CD4-positive, alpha-beta memory T cell (primary cell): ENCODE measurements around the gene MYO6. TPM values are rescaled to one million over a fixed set of nuclear protein-coding genes. Genes with fewer than 3 reads are reported as not detected.

Experiments used
- CTCF ChIA-PET: fragments of 350-600 bp; sonication (Branson Sonifier 250); formaldehyde crosslinking; loops from one replicate; lab custom pipeline; 2021; ENCODE audit warnings: inconsistent platforms; ENCODE audit not compliant: partially characterized antibody; lab: Charles Lee
- POLR2A ChIA-PET: fragments of 350-600 bp; sonication (Branson Sonifier 250); formaldehyde crosslinking; loops from one replicate; lab custom pipeline; 2021; ENCODE audit not compliant: partially characterized antibody; lab: Charles Lee
- DNase-seq, 5 donors: peaks; one replicate each; pipeline versions ENCODE4 v3.0.0 to v3.0.0-alpha.2; 2020 to 2022; ENCODE audit warnings: mixed read lengths in 1 of 5
- H3K27ac ChIP-seq: one replicate; pipeline ENCODE4 v1.7.0; 2013; ENCODE audit warnings: low read depth, low read length
- H3K27me3 ChIP-seq: 2 replicates; pipeline ENCODE4 v1.7.0; 2013; ENCODE audit warnings: mild to moderate bottlenecking, low read length, moderate library complexity; ENCODE audit not compliant: insufficient read depth
- H3K36me3 ChIP-seq: 2 replicates; pipeline ENCODE4 v1.7.0; 2013; ENCODE audit warnings: mild to moderate bottlenecking, low read length, moderate library complexity; ENCODE audit not compliant: insufficient read depth
- H3K4me1 ChIP-seq: 2 replicates; pipeline ENCODE4 v1.7.0; 2013; ENCODE audit warnings: mild to moderate bottlenecking, low read length, moderate library complexity; ENCODE audit not compliant: insufficient read depth
- H3K4me3 ChIP-seq, 2 donors: one replicate each; pipeline ENCODE4 v1.7.0; 2013; ENCODE audit warnings: low read length in 2 of 2, mild to moderate bottlenecking in 1 of 2
- H3K9me3 ChIP-seq, 2 donors: one replicate each; pipeline ENCODE4 v1.7.0; 2013; ENCODE audit warnings: low read length in 2 of 2, control low read depth in 1 of 2; ENCODE audit not compliant: control insufficient read depth in 1 of 2
- H3K27ac Mint-ChIP-seq, 7 donors: one replicate each; pipeline ENCODE4 v1.8.0; 2020 to 2021; ENCODE audit warnings: mixed read lengths in 7 of 7, mild to moderate bottlenecking in 6 of 7, inconsistent platforms in 3 of 7, moderate library complexity in 3 of 7
- H3K27me3 Mint-ChIP-seq, 2 donors: one replicate each; pipeline ENCODE4 v1.8.0; 2020 to 2021; ENCODE audit warnings: mixed read lengths in 2 of 2
- H3K36me3 Mint-ChIP-seq, 2 donors: one replicate each; pipeline ENCODE4 v1.8.0; 2020 to 2021; ENCODE audit warnings: mixed read lengths in 2 of 2, inconsistent platforms in 1 of 2, mild to moderate bottlenecking in 1 of 2
- H3K4me1 Mint-ChIP-seq, 4 donors: one replicate each; pipeline ENCODE4 v1.8.0; 2020 to 2021; ENCODE audit warnings: mixed read lengths in 4 of 4, mild to moderate bottlenecking in 1 of 4
- H3K4me3 Mint-ChIP-seq, 8 donors: one replicate each; pipeline ENCODE4 v1.8.0; 2020 to 2021; ENCODE audit warnings: mixed read lengths in 8 of 8, mild to moderate bottlenecking in 7 of 8, moderate library complexity in 6 of 8, inconsistent platforms in 3 of 8
- H3K9me3 Mint-ChIP-seq, 8 donors: one replicate each; pipeline ENCODE4 v1.8.0; 2020 to 2021; ENCODE audit warnings: mixed read lengths in 8 of 8, mild to moderate bottlenecking in 5 of 8, inconsistent platforms in 3 of 8, moderate library complexity in 1 of 8
- intact Hi-C: fragments of 100-400 bp; cut with micrococcal nuclease; formaldehyde crosslinking; loops from one replicate; pipeline ENCODE4 v1.15.1; 2023
- polyA plus RNA-seq, 2 donors: library from polyadenylated mRNA; unstranded; fragments of 300-500 nt; fragmentation: Illumina TruSeq; gene quantifications; one replicate each; pipeline ENCODE4 v1.2.3, GENCODE V29; 2021
- total RNA-seq, 2 experiments: library from RNA; stranded (reverse); gene quantifications; one replicate each; pipeline ENCODE4 v1.2.3, GENCODE V29; 2021

MYO6 gene
- total and polyA plus RNA-seq, 4 experiments from 2014 or later, result 3.3 to 5.7 (median 4.3) TPM

DNA sequence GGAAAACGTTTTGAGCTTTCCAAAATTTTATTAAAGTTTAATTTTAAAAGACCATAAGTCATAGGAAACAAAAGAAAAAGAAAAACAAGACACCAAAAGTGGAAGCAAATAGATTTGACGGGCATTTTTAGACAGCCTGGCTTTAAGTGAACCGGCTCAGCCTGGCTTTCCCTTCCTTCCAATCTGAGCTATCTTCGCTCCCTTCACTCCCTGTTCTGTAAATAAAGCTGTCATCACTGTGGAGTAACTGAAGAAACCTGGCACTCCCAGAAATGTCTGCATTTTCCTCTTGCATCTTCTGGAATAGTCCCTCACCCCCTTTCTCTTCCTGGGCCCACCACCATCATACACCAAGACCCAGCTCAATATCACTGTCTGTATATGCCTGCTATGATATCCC, 191.5 kb downstream of the MYO6 start:
- H3K4me1 ChIP-seq, result peaks cover under 1% of the 10 kb centered on the region
- Mint-ChIP-seq H3K4me1 (peaks cover 0 to under 1% (median 0%) of the 10 kb centered on the region in 4 donors), H3K27ac (no peak overlapping the region), H3K9me3 (peaks cover 0 to 5% (median 0%) of the 10 kb centered on the region in 8 donors), H3K4me3 (no peak overlapping the region), H3K36me3 (no peaks in the 10 kb centered on the region), H3K27me3 (peaks cover 3 to 4% of the 10 kb centered on the region in 2 donors)
- no peaks in the 10 kb centered on the region for H3K27me3 ChIP-seq
- ChIA-PET CTCF (no interaction called here), POLR2A (no interaction called here)
- no peak for DNase-seq
- intact Hi-C loops, result no loop called here
- H3K36me3 ChIP-seq, result no peaks in the 10 kb centered on the region
- no peaks in the 10 kb centered on the region for H3K9me3 ChIP-seq
- H3K4me3 ChIP-seq, result no peak overlapping the region
- H3K27ac ChIP-seq, result no peak overlapping the region

DNA sequence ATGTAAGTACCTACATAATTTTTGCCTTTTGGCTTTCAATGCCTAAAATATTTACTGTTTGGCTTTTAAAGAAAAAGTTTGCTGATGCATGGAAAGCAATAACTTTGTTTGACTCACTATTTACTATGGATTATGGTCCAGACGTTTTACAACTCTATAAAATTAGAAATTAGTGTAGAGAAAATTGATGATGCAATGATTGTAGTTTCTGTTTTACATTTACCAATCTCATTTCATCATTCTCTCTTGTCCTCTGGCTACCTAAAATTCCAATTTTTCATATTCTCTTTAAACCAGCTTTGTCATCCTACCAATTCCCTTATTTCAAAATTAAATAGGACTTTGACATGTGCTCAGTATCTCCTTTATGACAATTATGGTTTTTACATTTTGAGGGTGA, 192.5 kb downstream of the MYO6 start:
- no peak overlapping the region for H3K27ac Mint-ChIP-seq
- POLR2A ChIA-PET, result no interaction called here
- Histone ChIP-seq H3K4me3 (no peak overlapping the region), H3K9me3 (no peaks in the 10 kb centered on the region), H3K27me3 (no peaks in the 10 kb centered on the region), H3K36me3 (no peaks in the 10 kb centered on the region), H3K4me1 (no peaks in the 10 kb centered on the region), H3K27ac (no peak overlapping the region)
- no peak overlapping the region for H3K4me3 Mint-ChIP-seq
- CTCF ChIA-PET, result no interaction called here
- H3K36me3 Mint-ChIP-seq, result no peaks in the 10 kb centered on the region
- peaks cover 0 to 5% (median 0%) of the 10 kb centered on the region in 8 donors for H3K9me3 Mint-ChIP-seq
- no peaks in the 10 kb centered on the region for H3K4me1 Mint-ChIP-seq
- intact Hi-C loops, result no loop called here
- DNase-seq, result no peak
- H3K27me3 Mint-ChIP-seq, result peaks cover 0 to 3% of the 10 kb centered on the region in 2 donors

- intact Hi-C loops, result no loop called here
- H3K27me3 Mint-ChIP-seq, result peaks cover 0 to 8% of the 10 kb centered on the region in 2 donors
- no peaks in the 10 kb centered on the region for H3K4me1 Mint-ChIP-seq
- CTCF ChIA-PET, result no interaction called here
- no peaks in the 10 kb centered on the region for H3K36me3 Mint-ChIP-seq
- Histone ChIP-seq H3K9me3 (no peaks in the 10 kb centered on the region), H3K36me3 (no peaks in the 10 kb centered on the region), H3K4me3 (no peak overlapping the region), H3K27ac (no peak overlapping the region), H3K27me3 (no peaks in the 10 kb centered on the region), H3K4me1 (no peaks in the 10 kb centered on the region)
- DNase-seq, result no peak
- POLR2A ChIA-PET, result no interaction called here
- H3K27ac Mint-ChIP-seq, result no peak overlapping the region
- no peak overlapping the region for H3K4me3 Mint-ChIP-seq
- peaks cover 0 to 5% (median 0%) of the 10 kb centered on the region in 8 donors for H3K9me3 Mint-ChIP-seq
Observed at GRCh38 chr6:75943381-75943780, 194.3 kb downstream of the MYO6 start.

DNA sequence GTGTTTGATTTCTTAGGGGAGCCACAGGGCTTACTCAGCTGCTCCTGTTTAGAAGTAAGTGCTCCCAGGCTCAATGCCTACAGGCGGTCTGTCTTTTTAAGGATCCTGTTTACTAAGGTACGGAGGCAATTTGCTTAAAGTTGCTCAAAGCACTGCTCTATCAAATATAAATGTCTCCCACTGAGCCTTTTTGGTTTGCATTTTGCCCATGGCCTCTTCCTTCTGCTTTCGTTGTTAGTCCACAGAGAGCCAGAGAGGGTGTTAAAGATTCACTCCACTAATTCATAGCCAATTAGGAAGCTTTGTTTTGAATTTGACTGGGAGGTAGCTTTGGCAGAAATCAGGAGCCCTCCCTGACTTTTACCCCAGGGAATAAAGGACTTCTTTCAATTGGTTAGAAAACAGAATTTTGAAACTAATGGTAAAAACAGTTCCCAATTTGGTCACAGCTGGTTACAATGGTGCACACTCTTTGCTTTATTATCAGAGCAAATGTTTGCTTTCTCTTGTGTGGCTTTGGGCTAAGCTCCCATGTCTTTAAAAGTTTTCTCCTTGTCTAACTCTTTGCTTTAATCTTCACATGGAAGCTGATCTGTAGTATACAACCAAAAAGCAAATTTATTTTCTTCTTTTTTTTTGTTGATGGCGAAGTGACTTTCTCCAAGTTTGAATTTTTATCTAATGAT, 197.2 kb downstream of the MYO6 start:
- Histone ChIP-seq H3K4me3 (no peak overlapping the region), H3K27ac (no peak overlapping the region), H3K9me3 (no peaks in the 10 kb centered on the region), H3K27me3 (no peaks in the 10 kb centered on the region), H3K4me1 (no peaks in the 10 kb centered on the region), H3K36me3 (no peaks in the 10 kb centered on the region)
- H3K27ac Mint-ChIP-seq, result no peak overlapping the region
- POLR2A ChIA-PET, result interaction anchor here (0.7 kb wide), 1 partner anchor 1468 kb away, joined by 4 read pairs; no protein-coding TSS in a partner anchor
- H3K4me1 Mint-ChIP-seq, result no peaks in the 10 kb centered on the region
- H3K4me3 Mint-ChIP-seq, result no peak overlapping the region
- DNase-seq, result no peak
- H3K36me3 Mint-ChIP-seq, result no peaks in the 10 kb centered on the region
- H3K9me3 Mint-ChIP-seq, result no peaks in the 10 kb centered on the region
- intact Hi-C loops, result no loop called here
- H3K27me3 Mint-ChIP-seq, result peaks cover 0 to 10% of the 10 kb centered on the region in 2 donors
- CTCF ChIA-PET, result interaction anchor here (1.8 to 2.7 kb wide), 2 partner anchors 11 to 53 kb away, joined by 7 to 10 read pairs; no protein-coding TSS in a partner anchor

DNA sequence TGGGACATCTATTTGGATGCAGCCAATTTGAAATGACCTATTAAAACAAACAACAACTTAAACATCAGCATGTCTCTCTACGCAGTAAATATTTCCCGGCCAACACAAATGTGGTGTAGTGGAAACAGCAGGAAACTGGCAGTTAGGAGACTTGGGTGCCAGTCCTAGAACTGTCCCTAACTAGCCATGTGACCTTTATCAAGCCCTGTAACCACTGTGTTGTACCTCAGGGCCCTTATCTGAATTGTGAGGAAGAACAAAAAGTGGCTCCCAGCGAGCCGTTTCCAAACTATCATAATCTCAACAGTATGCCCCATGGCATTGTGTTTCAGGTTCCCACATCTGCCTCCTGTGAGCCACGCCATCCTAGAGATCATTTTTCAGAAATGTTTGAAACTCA, 198.9 kb downstream of the MYO6 start:
- no peak for DNase-seq
- peaks cover 0 to 10% of the 10 kb centered on the region in 2 donors for H3K27me3 Mint-ChIP-seq
- Histone ChIP-seq H3K36me3 (no peaks in the 10 kb centered on the region), H3K27me3 (no peaks in the 10 kb centered on the region), H3K27ac (no peak overlapping the region), H3K4me3 (no peak overlapping the region), H3K9me3 (no peaks in the 10 kb centered on the region), H3K4me1 (no peaks in the 10 kb centered on the region)
- ChIA-PET CTCF (interaction anchor here (2.7 kb wide), 1 partner anchor 13 kb away, joined by 10 read pairs; no protein-coding TSS in a partner anchor), POLR2A (no interaction called here)
- H3K27ac Mint-ChIP-seq, result no peak overlapping the region
- no peaks in the 10 kb centered on the region for H3K36me3 Mint-ChIP-seq
- H3K4me3 Mint-ChIP-seq, result no peak overlapping the region
- intact Hi-C loops, result no loop called here
- H3K4me1 Mint-ChIP-seq, result no peaks in the 10 kb centered on the region
- no peaks in the 10 kb centered on the region for H3K9me3 Mint-ChIP-seq

- H3K27me3 Mint-ChIP-seq, result peaks cover 1 to 6% of the 10 kb centered on the region in 2 donors
- DNase-seq, result no peak
- H3K4me1 Mint-ChIP-seq, result no peaks in the 10 kb centered on the region
- H3K36me3 Mint-ChIP-seq, result no peaks in the 10 kb centered on the region
- Histone ChIP-seq H3K9me3 (no peaks in the 10 kb centered on the region), H3K4me3 (no peak overlapping the region), H3K27me3 (no peaks in the 10 kb centered on the region), H3K36me3 (no peaks in the 10 kb centered on the region), H3K27ac (no peak overlapping the region), H3K4me1 (no peaks in the 10 kb centered on the region)
- peaks cover 0 to 5% (median 0%) of the 10 kb centered on the region in 8 donors for H3K9me3 Mint-ChIP-seq
- intact Hi-C loops, result no loop called here
- H3K4me3 Mint-ChIP-seq, result no peak overlapping the region
- POLR2A ChIA-PET, result no interaction called here
- CTCF ChIA-PET, result no interaction called here
- H3K27ac Mint-ChIP-seq, result no peak overlapping the region
Observed at GRCh38 chr6:75952128-75952527, 203.1 kb downstream of the MYO6 start.

GRCh38 chr6:75963569-75963968, 214.5 kb downstream of the MYO6 start:
- Mint-ChIP-seq H3K4me3 (no peak overlapping the region), H3K27ac (no peak overlapping the region), H3K9me3 (peaks cover 0 to 2% (median 0%) of the 10 kb centered on the region in 8 donors), H3K4me1 (no peaks in the 10 kb centered on the region), H3K36me3 (no peaks in the 10 kb centered on the region), H3K27me3 (peaks cover 0 to 3% of the 10 kb centered on the region in 2 donors)
- no peaks in the 10 kb centered on the region for H3K9me3 ChIP-seq
- ChIA-PET CTCF (no interaction called here), POLR2A (no interaction called here)
- H3K4me1 ChIP-seq, result no peaks in the 10 kb centered on the region
- H3K27me3 ChIP-seq, result no peaks in the 10 kb centered on the region
- no peak for DNase-seq
- no peak overlapping the region for H3K27ac ChIP-seq
- H3K36me3 ChIP-seq, result no peaks in the 10 kb centered on the region
- intact Hi-C loops, result no loop called here
- no peak overlapping the region for H3K4me3 ChIP-seq
